Measurements from ENCODE around the gene TMEM204.

DNA sequence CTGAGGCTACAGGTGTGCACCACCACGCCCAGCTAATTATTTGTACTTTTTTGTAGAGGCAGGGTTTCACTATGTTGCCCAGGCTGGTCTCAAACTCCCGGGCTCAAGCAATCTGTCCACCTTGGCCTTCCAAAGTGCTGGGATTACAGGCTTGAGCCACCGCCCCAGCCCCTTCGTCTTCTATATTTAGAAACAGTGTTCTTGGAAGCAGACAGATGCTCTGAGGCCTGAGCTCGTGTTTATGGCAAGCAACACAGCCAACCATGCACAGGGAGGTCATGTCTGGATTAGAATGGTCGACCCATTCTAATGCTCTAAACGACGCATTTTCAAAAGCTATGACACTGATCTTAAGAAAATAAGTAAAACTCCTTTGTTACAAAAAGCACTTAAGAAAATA lies 16.6 kb downstream of the TMEM204 start:
- TF ChIP-seq POLR2AphosphoS5 (IDR thresholded peaks at IDR 0.05) (no peak), EP300 (IDR thresholded peaks at IDR 0.05) (no peak), CTCF (IDR thresholded peaks at IDR 0.05) (no peak), POLR2A (IDR thresholded peaks at IDR 0.05) (no peak)
